ENCODE data around the gene PRRG2.
A peak's percentile ranks its signal among the peaks of the same experiment; 100 is the strongest.

PRRG2 gene

GRCh38 chr19:49640113-49640898 lies 59.2 kb downstream of the PRRG2 start, which contains the start of gene RRAS:
Gene RRAS (minus strand): TSS chr19:49640143. CDS start chr19:49640098, 45 bp downstream.
- peak; percentile 99 for DNase-seq (ENCODE audit: low spot score)

Measured in kidney capillary endothelial cell (primary cell).